Suprapubic skin (tissue), 4 donors: Measurements from ENCODE around the gene C5orf63. TPM values are rescaled to one million over a fixed set of nuclear protein-coding genes. Genes with fewer than 3 reads are reported as not detected.

Experiments used
- DNase-seq, 2 donors: peaks; one replicate each; pipeline ENCODE4 v3.0.0-alpha.2; 2019; ENCODE audit warnings: low spot score in 2 of 2
- H3K27ac ChIP-seq: fragments of 200-600 bp; sonication (generic); one replicate; pipeline ENCODE4 v1.5.1; 2019
- H3K27me3 ChIP-seq: fragments of 200-600 bp; sonication (generic); one replicate; pipeline ENCODE4 v1.5.1; 2019
- H3K36me3 ChIP-seq: fragments of 200-600 bp; sonication (generic); one replicate; pipeline ENCODE4 v1.5.1; 2019
- H3K4me1 ChIP-seq: fragments of 200-600 bp; sonication (generic); one replicate; pipeline ENCODE4 v1.5.1; 2019
- H3K4me3 ChIP-seq: fragments of 200-600 bp; sonication (generic); one replicate; pipeline ENCODE4 v1.5.1; 2019; ENCODE audit warnings: mild to moderate bottlenecking
- H3K9me3 ChIP-seq: fragments of 200-600 bp; sonication (generic); one replicate; pipeline ENCODE4 v1.5.1; 2019
- EP300 ChIP-seq: sonication (generic); formaldehyde crosslinking; IDR thresholded peaks from one replicate; pipeline ENCODE4 v1.6.1; 2017; ENCODE audit warnings: antibody characterized with exemption
- POLR2A ChIP-seq, 2 donors: fragments of 450-650 bp; IDR thresholded peaks; one replicate each; pipeline ENCODE4 v1.6.1; 2017; ENCODE audit warnings: antibody characterized with exemption in 2 of 2, mild to moderate bottlenecking in 2 of 2, moderate library complexity in 2 of 2
- POLR2AphosphoS5 ChIP-seq, 3 donors: sonication (generic); formaldehyde crosslinking; IDR thresholded peaks; one replicate each; pipeline ENCODE4 v1.6.1; 2017; ENCODE audit warnings: antibody characterized with exemption in 3 of 3
- WGBS: methylation state at CpG from one replicate; pipeline ENCODE4 v1.1.5; 2018; 5-methylcytosine and 5-hydroxymethylcytosine counted together
- total RNA-seq, 4 donors: library from RNA; depleted of rRNA; stranded (reverse); fragments of >200 nt; gene quantifications; one replicate each; pipeline ENCODE4 v1.1.0, GENCODE V29; 2016
- TF ChIP-seq, protein P1 (sequence below), 2 donors: fragments of 200-600 bp in 1 of 2; fragments of 450-650 bp in 1 of 2; sonication (generic) in 1 of 2; IDR thresholded peaks; one replicate each; pipeline ENCODE4 v1.5.1; 2016 to 2019; ENCODE audit warnings: antibody characterized with exemption in 2 of 2, mild to moderate bottlenecking in 1 of 2, moderate library complexity in 1 of 2

The C5orf63 gene
- total RNA-seq, 4 donors from 2014 or later: 0.98 to 9.5 (median 2.0) TPM

DNA sequence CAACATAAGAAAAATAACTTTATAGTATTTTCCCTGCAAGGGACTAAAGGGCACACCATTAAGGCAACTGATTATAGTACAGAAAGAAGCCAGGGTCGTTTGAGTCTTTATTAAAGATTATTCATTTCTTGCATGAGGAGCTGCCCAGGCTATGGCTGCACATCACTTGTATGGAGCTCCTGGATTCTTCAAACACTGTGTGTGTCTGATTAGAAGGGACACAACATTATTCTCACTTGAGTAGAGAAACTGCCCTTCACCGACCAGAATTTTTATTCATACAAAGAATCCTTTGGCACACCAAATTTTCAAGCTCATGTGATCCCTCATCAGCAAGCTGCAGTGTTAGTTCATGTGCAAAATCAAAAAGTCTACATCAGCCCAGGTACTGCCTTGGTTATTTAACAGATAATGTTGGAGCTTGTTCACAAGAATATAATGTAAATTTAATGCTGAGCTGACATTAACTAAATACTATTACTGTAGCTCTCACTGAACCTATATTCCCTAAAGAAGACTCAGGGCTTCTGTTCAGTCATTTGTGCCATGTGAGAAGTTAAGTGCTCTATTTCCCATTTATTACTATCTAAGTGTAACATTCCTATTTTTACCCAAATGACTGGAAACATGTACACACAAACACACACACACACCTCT lies 9.9 kb downstream of the C5orf63 start:
- no peaks in the 10 kb centered on the region for H3K9me3 ChIP-seq
- no peak overlapping the region for H3K27ac ChIP-seq
- WGBS: 78% methylated on average over 2 of the region's 2 CpGs
- H3K27me3 ChIP-seq: no peaks in the 10 kb centered on the region
- H3K4me1 ChIP-seq: no peaks in the 10 kb centered on the region
- no peak for DNase-seq
- TF ChIP-seq POLR2AphosphoS5 (IDR thresholded peaks at IDR 0.05) (no peak), EP300 (no peak), POLR2A (IDR thresholded peaks at IDR 0.05) (no peak)
- TF ChIP-seq, protein P1, sequence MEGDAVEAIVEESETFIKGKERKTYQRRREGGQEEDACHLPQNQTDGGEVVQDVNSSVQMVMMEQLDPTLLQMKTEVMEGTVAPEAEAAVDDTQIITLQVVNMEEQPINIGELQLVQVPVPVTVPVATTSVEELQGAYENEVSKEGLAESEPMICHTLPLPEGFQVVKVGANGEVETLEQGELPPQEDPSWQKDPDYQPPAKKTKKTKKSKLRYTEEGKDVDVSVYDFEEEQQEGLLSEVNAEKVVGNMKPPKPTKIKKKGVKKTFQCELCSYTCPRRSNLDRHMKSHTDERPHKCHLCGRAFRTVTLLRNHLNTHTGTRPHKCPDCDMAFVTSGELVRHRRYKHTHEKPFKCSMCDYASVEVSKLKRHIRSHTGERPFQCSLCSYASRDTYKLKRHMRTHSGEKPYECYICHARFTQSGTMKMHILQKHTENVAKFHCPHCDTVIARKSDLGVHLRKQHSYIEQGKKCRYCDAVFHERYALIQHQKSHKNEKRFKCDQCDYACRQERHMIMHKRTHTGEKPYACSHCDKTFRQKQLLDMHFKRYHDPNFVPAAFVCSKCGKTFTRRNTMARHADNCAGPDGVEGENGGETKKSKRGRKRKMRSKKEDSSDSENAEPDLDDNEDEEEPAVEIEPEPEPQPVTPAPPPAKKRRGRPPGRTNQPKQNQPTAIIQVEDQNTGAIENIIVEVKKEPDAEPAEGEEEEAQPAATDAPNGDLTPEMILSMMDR (IDR thresholded peaks at IDR 0.05): no peak
- H3K36me3 ChIP-seq: no peaks in the 10 kb centered on the region
- H3K4me3 ChIP-seq: no peak overlapping the region

DNA sequence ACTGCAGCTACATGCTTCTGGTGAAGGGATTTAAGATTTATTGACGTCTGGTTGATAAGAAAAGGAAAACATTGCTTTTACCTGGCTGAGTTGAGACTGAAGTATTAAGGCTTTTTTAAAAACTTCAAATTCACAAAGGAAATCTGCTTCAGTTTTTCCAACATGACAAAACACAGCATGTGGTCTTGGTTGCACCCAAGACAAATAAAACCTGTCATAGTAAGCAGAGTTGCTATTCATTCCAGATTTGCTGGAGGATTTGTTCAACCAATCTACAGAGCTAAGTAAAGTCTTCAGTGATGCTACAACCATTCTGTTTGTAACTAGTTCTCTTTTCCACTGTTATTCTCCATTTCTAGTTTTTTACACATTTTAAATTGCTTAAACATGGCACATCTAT lies 11.3 kb downstream of the C5orf63 start:
- H3K4me3 ChIP-seq: no peak overlapping the region
- 77% methylated on average over 1 of the region's 1 CpG for WGBS
- no peak overlapping the region for H3K27ac ChIP-seq
- no peaks in the 10 kb centered on the region for H3K4me1 ChIP-seq
- no peaks in the 10 kb centered on the region for H3K9me3 ChIP-seq
- no peak for DNase-seq
- no peaks in the 10 kb centered on the region for H3K27me3 ChIP-seq
- no peaks in the 10 kb centered on the region for H3K36me3 ChIP-seq
- TF ChIP-seq EP300 (no peak), POLR2AphosphoS5 (IDR thresholded peaks at IDR 0.05) (no peak), POLR2A (IDR thresholded peaks at IDR 0.05) (no peak)
- TF ChIP-seq, protein P1 (IDR thresholded peaks at IDR 0.05): no peak

DNA sequence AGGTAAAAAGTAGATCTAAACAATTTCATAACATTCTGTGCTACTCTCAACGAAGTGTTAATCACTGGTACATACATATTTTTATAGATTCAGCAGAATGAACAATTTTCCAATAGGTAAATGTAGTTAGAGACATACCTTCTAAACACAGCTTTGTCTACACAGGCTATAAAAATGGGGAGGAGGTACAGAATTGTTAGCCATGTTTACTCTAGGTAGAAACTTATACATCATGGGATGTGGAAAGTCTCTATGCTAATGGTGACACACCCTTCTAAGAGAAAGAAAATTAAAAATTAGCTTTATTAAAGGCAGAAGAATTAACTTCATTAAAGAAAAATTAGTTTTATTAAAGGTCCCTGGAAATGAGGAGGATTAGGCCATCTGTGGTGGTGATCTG lies 11.8 kb downstream of the C5orf63 start:
- H3K36me3 ChIP-seq: no peaks in the 10 kb centered on the region
- no peaks in the 10 kb centered on the region for H3K4me1 ChIP-seq
- no peak overlapping the region for H3K27ac ChIP-seq
- H3K4me3 ChIP-seq: no peak overlapping the region
- DNase-seq: no peak
- no peaks in the 10 kb centered on the region for H3K9me3 ChIP-seq
- 87% methylated on average over 1 of the region's 1 CpG for WGBS
- H3K27me3 ChIP-seq: no peaks in the 10 kb centered on the region
- TF ChIP-seq, protein P1 (IDR thresholded peaks at IDR 0.05): no peak
- no peak for TF ChIP-seq POLR2AphosphoS5 (IDR thresholded peaks at IDR 0.05)
- no peak for TF ChIP-seq POLR2A (IDR thresholded peaks at IDR 0.05)
- TF ChIP-seq EP300: no peak

DNA sequence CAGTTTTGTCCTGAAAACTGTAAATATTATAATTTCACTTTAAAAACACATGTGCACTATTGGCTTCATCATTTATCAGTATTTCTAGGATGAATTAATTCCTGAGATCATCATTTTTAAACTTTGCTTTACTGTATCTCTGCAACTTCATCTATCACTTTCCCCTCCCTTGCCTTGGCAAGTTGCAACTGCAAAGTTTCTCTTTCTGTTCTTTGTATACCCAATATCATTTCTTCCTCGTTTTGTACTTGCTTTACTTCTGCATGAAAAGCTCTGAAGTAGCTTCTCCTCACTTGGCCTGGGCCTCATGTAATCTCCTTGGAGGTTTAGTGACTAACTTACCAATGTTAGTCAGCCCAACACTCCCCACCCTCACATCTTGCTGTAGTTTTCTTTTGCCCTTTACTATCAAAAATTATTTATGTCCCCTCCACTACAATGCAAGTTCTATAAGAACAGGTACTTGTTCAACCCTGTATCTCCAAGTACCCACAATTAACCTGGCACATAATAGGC lies 12.8 kb downstream of the C5orf63 start:
- Histone ChIP-seq H3K9me3 (no peaks in the 10 kb centered on the region), H3K4me3 (no peak overlapping the region), H3K36me3 (peaks cover 6% of the 10 kb centered on the region), H3K4me1 (no peaks in the 10 kb centered on the region), H3K27me3 (no peaks in the 10 kb centered on the region), H3K27ac (no peak overlapping the region)
- WGBS: 41% methylated on average over 1 of the region's 1 CpG
- TF ChIP-seq POLR2AphosphoS5 (IDR thresholded peaks at IDR 0.05) (no peak), POLR2A (IDR thresholded peaks at IDR 0.05) (no peak), EP300 (no peak)
- TF ChIP-seq, protein P1 (IDR thresholded peaks at IDR 0.05): no peak
- no peak for DNase-seq

DNA sequence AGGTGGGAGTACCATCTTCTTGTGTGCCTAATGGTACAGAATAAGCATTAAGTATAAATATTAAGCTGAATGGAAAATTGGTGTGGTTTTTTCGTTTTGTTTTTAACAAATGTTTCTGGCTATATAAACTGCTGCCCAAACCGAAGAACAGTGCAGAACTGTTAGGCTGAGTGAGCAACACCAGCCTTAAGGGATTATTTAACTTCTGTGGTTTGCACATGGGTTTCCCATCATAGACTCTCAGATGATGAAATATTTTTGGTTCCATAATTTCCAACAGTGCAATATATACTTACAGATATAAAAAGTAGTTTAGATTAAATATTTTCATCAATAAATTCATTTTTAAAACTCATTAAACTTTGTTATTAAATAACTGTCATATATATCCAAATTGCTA lies 16.4 kb downstream of the C5orf63 start:
- TF ChIP-seq, protein P1 (IDR thresholded peaks at IDR 0.05): no peak
- TF ChIP-seq POLR2A (IDR thresholded peaks at IDR 0.05): no peak
- no peak for TF ChIP-seq EP300
- TF ChIP-seq POLR2AphosphoS5 (IDR thresholded peaks at IDR 0.05): no peak
- H3K27ac ChIP-seq: no peak overlapping the region
- 55% methylated on average over 2 of the region's 2 CpGs for WGBS
- H3K4me1 ChIP-seq: no peaks in the 10 kb centered on the region
- no peaks in the 10 kb centered on the region for H3K27me3 ChIP-seq
- no peak for DNase-seq
- no peak overlapping the region for H3K4me3 ChIP-seq
- H3K9me3 ChIP-seq: no peaks in the 10 kb centered on the region
- peaks cover 6% of the 10 kb centered on the region for H3K36me3 ChIP-seq
